ENCODE results near the gene SPESP1.
"Not testable (repeated sequence)": the region's sequence is repeated elsewhere in the genome, so short reads cannot be mapped to it uniquely, and the experiment has no call there.

Gene SPESP1

GRCh38 chr15:68930268-68931022 is at the start of gene SPESP1:
TSS of gene SPESP1 (plus strand) at chr15:68930525. CDS start at chr15:68930654, 129 bp downstream.
- peak; percentile 12 to 37 for DNase-seq

- DNase-seq: no peak
Observed at GRCh38 chr15:68885070-68885469, 45.3 kb upstream of the SPESP1 start.

GRCh38 chr15:68887120-68887519 is 43.2 kb upstream of the SPESP1 start:
- DNase-seq: no peak

- DNase-seq: no peak
Observed at GRCh38 chr15:68887819-68888218, 42.5 kb upstream of the SPESP1 start.

GRCh38 chr15:68888419-68888818 is 41.9 kb upstream of the SPESP1 start:
- no peak for DNase-seq

GRCh38 chr15:68894208-68894607 is 36.1 kb upstream of the SPESP1 start:
- no peak for DNase-seq

GRCh38 chr15:68896178-68896577 is 34.1 kb upstream of the SPESP1 start:
- DNase-seq: no peak

GRCh38 chr15:68897016-68897415 is 33.3 kb upstream of the SPESP1 start:
- DNase-seq: no peak

- DNase-seq: no peak
Observed at GRCh38 chr15:68900027-68900426, 30.3 kb upstream of the SPESP1 start.

GRCh38 chr15:68907396-68907923 is 22.9 kb upstream of the SPESP1 start:
- no peak for DNase-seq

- DNase-seq: no peak
Observed at GRCh38 chr15:68909601-68910100, 20.7 kb upstream of the SPESP1 start.

- DNase-seq: no peak
Observed at GRCh38 chr15:68910341-68910740, 20.0 kb upstream of the SPESP1 start.

GRCh38 chr15:68910816-68911215 is 19.5 kb upstream of the SPESP1 start:
- DNase-seq: no peak

GRCh38 chr15:68921926-68922325 is 8.4 kb upstream of the SPESP1 start:
- DNase-seq: no peak

- DNase-seq: peak; percentile 51 to 63
Observed at GRCh38 chr15:68924866-68925560, 5.3 kb upstream of the SPESP1 start.

- DNase-seq: no peak
Observed at GRCh38 chr15:68933001-68933400, 2.7 kb downstream of the SPESP1 start.

- no peak for DNase-seq
Observed at GRCh38 chr15:68934341-68934740, 4.0 kb downstream of the SPESP1 start.

GRCh38 chr15:68935400-68935937 is 5.1 kb downstream of the SPESP1 start:
- DNase-seq: no peak

GRCh38 chr15:68939501-68939900 is 9.2 kb downstream of the SPESP1 start:
- DNase-seq: no peak

- DNase-seq: no peak
Observed at GRCh38 chr15:68951813-68952212, 21.5 kb downstream of the SPESP1 start.

- DNase-seq: peak in 1 of 2 experiments; percentile 3
Observed at GRCh38 chr15:68957696-68958095, 27.4 kb downstream of the SPESP1 start.

GRCh38 chr15:68958597-68958996 is 28.3 kb downstream of the SPESP1 start:
- DNase-seq: no peak

- DNase-seq: no peak
Observed at GRCh38 chr15:68962465-68962864, 32.1 kb downstream of the SPESP1 start.

GRCh38 chr15:68963719-68964118 is 33.4 kb downstream of the SPESP1 start:
- DNase-seq: not testable (repeated sequence)

All from NCI-H187 (cell line).